GM12875 (cell line): ENCODE measurements around the gene DDX54.

Experiments used
- H3K4me3 ChIP-seq: one replicate; pipeline ENCODE4 v1.5.1; 2011; ENCODE audit warnings: low read depth, low read length, control low read depth
- TF ChIP-seq, protein P1 (sequence below): IDR thresholded peaks from 2 replicates; pipeline ENCODE4 v1.5.1; 2011; ENCODE audit warnings: low read depth, mild to moderate bottlenecking, control low read depth, inconsistent platforms, low read length, moderate library complexity, borderline replicate concordance; ENCODE audit not compliant: insufficient read depth

DDX54 gene

DNA sequence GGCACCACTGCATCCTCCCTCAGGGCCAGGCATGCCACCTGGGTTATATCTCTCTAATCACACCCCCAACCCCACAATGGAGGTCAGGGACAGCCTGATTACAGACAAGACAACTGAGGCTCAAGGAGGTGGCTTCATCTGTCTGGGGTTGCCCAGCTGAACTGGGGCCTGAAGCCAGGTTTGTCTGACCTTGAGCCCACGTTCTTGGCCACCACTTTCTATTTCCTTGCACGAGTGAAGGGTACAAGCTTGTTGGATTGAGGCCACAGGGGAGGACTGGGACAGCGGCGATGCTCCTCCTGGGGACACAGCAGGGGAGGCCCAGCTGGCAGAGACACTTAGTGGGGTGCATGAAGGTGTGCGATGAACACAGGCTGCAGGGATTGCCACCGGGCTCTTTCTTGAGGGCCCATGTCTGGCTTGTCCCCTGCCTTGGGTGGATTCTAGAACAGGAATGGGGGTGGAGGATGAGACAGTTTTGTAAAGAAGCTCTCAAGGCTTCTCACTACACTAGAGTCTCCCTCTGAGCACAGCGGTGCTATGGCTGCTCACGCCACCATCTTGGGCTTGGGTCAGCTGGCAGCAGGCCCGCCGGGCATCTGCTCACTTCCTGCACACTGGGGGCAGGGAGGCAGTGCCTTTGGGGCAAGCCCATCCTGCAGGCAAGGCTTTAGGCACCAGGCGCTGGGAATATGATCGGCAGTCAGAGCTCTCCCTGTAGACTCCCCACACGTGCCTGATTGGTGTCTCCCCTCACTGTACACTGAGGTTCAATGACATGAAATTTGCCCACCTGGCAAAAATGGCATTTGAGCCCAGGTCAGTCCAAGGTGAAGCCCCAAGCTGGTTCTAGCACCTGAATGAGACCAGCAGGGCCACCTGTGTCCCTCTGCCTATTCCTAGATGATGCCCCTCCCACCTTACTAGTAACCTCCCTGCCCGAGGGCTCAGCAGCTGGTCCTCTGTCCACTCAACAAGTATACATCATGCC is 16.2 kb upstream of the DDX54 start:
- H3K4me3 ChIP-seq = no peak overlapping the region

GRCh38 chr12:113200021-113200797 is 14.9 kb upstream of the DDX54 start:
- TF ChIP-seq, protein P1, sequence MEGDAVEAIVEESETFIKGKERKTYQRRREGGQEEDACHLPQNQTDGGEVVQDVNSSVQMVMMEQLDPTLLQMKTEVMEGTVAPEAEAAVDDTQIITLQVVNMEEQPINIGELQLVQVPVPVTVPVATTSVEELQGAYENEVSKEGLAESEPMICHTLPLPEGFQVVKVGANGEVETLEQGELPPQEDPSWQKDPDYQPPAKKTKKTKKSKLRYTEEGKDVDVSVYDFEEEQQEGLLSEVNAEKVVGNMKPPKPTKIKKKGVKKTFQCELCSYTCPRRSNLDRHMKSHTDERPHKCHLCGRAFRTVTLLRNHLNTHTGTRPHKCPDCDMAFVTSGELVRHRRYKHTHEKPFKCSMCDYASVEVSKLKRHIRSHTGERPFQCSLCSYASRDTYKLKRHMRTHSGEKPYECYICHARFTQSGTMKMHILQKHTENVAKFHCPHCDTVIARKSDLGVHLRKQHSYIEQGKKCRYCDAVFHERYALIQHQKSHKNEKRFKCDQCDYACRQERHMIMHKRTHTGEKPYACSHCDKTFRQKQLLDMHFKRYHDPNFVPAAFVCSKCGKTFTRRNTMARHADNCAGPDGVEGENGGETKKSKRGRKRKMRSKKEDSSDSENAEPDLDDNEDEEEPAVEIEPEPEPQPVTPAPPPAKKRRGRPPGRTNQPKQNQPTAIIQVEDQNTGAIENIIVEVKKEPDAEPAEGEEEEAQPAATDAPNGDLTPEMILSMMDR = no peak
- no peak overlapping the region for H3K4me3 ChIP-seq

More for the DNA sequence above, 16.2 kb upstream of the DDX54 start:
- TF ChIP-seq, protein P1 = no peak

GRCh38 chr12:113198296-113198695 is 13.0 kb upstream of the DDX54 start:
- TF ChIP-seq, protein P1 = no peak
- H3K4me3 ChIP-seq = no peak overlapping the region

- TF ChIP-seq, protein P1 = no peak
- no peak overlapping the region for H3K4me3 ChIP-seq
Observed at GRCh38 chr12:113197518-113198077, 12.3 kb upstream of the DDX54 start.

GRCh38 chr12:113196990-113197389 is 11.7 kb upstream of the DDX54 start:
- TF ChIP-seq, protein P1 = peak; percentile 78
- no peak overlapping the region for H3K4me3 ChIP-seq

DNA sequence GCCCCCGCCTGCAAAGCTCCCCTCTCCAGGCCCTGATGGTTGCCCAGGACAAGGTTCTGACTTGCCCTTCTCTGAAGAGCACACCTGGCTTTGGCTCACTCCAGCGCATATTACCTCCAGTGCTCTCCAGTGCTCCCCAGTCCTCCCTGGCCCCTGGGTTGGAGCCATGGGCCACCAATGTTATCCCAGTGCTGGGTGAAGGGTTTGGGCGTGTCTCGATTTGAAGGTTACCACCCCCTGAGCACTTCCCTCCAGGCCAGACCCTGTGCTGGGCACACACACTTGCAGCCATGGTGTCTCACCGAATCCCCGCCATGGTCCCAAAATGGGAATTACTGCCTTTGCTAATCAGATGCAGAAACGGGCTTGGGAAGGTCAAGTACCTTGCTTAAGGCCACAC is 11.3 kb upstream of the DDX54 start:
- no peak overlapping the region for H3K4me3 ChIP-seq
- TF ChIP-seq, protein P1 = no peak
